Fibroblast of mammary gland (primary cell): ENCODE results near the gene CPNE7.
A peak's percentile ranks its signal among the peaks of the same experiment; 100 is the strongest.

ENCODE experiments used
- DNase-seq: peaks from one replicate; pipeline ENCODE4 v3.0.0-alpha.2; 2010; ENCODE audit warnings: low read depth
- H3K4me3 ChIP-seq: 2 replicates; pipeline ENCODE4 v1.5.1; 2011; ENCODE audit warnings: low read depth, mild to moderate bottlenecking, low read length, moderate library complexity; ENCODE audit not compliant: control insufficient read depth
- TF ChIP-seq, protein P1 (sequence below): conservative IDR thresholded peaks from 2 replicates; pipeline ENCODE4 v1.5.1; 2011; ENCODE audit warnings: low read depth, low read length, inconsistent platforms; ENCODE audit not compliant: control insufficient read depth, insufficient read depth

The CPNE7 gene

DNA sequence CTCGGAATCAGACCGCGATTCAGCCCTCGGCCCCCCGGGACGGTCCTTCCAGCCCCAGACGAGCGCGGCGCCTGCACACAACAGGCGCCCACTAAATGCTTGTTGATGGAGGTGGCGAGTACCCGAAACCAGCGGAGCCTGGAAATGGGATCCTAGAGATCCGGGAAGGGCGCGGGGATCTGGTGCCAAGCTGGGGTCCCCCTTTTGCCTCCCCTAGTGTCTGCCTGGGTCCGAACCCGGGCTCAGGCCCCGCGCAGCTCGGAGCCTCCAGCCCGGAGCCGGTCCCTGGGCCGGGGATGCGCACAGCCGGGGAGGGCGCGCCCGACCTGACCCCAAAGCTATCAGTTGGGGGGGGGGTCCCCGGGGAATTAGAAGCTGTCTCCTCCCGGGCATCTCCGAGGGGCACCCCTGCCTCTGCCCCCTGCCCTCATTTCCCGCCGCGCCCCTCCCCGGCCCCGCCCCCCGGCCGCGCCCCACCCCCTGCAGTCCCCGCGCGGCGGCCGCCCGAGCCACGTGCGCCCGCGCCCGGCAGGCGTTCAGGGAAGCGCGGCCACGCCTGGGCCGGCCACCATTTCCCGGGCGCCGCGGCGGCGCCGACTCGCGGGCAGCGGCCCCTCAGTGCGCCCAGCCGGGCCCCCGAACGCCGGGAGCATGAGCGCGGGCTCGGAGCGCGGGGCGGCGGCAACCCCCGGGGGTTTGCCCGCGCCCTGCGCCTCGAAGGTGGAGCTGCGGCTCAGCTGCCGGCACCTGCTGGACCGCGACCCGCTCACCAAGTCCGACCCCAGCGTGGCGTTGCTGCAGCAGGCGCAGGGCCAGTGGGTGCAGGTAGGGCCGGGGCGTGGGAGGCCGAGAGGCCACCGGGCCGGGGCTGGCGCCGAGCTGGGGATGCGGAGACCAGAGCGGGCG, at the start of gene CPNE7:
CPNE7 (plus strand) TSS at position 512 of the 906 bp plus-strand sequence; CDS start at position 652, 140 bp downstream.
- H3K4me3 ChIP-seq = peak within 1 kb of the TSS; percentile 53
- TF ChIP-seq, protein P1, sequence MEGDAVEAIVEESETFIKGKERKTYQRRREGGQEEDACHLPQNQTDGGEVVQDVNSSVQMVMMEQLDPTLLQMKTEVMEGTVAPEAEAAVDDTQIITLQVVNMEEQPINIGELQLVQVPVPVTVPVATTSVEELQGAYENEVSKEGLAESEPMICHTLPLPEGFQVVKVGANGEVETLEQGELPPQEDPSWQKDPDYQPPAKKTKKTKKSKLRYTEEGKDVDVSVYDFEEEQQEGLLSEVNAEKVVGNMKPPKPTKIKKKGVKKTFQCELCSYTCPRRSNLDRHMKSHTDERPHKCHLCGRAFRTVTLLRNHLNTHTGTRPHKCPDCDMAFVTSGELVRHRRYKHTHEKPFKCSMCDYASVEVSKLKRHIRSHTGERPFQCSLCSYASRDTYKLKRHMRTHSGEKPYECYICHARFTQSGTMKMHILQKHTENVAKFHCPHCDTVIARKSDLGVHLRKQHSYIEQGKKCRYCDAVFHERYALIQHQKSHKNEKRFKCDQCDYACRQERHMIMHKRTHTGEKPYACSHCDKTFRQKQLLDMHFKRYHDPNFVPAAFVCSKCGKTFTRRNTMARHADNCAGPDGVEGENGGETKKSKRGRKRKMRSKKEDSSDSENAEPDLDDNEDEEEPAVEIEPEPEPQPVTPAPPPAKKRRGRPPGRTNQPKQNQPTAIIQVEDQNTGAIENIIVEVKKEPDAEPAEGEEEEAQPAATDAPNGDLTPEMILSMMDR = no peak
- DNase-seq = no peak

DNA sequence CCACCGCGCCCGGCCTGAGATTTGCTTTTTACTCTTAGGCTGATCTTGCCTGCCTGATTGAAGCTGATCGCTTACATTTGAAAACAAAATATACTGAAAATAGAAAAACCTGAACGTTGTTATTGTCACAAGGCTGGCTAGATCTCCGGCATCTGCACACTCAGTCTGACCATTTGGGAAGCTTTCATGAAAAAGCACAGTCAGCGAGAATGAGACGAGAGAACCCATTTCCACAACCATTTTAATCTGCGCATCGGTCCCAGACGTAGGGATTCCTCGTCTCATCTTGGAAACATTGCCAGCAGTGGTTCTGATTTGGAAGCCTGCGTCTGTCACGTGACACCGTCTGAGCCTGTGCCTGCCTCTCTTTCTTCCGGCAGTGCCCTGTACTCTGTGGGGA, 46.5 kb upstream of the CPNE7 start:
- H3K4me3 ChIP-seq = no peak overlapping the region
- no peak for DNase-seq
- TF ChIP-seq, protein P1 = no peak

GRCh38 chr16:89530401-89531381, 44.9 kb upstream of the CPNE7 start:
- no peak for DNase-seq
- TF ChIP-seq, protein P1 = no peak
- no peak overlapping the region for H3K4me3 ChIP-seq

DNA sequence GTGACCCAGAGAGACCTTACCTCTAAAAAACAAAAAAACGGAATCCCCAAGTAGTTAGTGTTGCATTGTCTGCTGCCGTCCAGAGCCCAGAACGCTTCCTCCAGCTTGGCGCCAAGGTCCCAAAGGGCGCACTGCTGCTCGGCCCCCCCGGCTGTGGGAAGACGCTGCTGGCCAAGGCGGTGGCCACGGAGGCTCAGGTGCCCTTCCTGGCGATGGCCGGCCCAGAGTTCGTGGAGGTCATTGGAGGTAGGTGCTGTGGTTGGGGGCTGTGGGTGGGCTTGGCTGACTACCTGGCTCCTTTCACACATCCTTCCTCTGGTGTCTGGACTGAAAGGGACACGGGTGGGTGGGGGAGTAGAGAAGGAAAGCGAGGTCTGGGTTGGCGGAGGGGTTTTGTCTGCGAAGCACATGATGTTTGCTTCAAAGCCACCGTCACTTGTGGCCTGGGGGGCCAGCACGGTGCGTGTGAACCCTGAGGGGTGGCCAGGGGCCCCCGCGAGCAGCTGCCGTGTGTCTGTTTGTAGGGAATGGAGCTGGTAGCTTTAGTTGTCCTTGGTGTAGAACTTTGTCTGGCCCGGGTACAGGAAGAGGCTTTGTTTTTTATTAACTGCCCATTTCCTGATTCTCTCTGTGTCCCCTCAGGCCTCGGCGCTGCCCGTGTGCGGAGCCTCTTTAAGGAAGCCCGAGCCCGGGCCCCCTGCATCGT, 43.6 kb upstream of the CPNE7 start:
- TF ChIP-seq, protein P1 = no peak
- DNase-seq = no peak
- no peak overlapping the region for H3K4me3 ChIP-seq

GRCh38 chr16:89534252-89534756, 41.3 kb upstream of the CPNE7 start:
- TF ChIP-seq, protein P1 = no peak

GRCh38 chr16:89536371-89536770, 39.2 kb upstream of the CPNE7 start:
- DNase-seq = no peak
- H3K4me3 ChIP-seq = no peak overlapping the region
- TF ChIP-seq, protein P1 = no peak

More at GRCh38 chr16:89534252-89534756, 41.3 kb upstream of the CPNE7 start:
- H3K4me3 ChIP-seq = no peak overlapping the region
- DNase-seq = peak; percentile 66
